OCI-LY3 (cell line): ENCODE results near the gene CLEC10A.

Experiments used
- CTCF ChIP-seq: fragments of 200-600, 300-600 bp; sonication (generic); IDR thresholded peaks from 2 replicates; pipeline ENCODE4 v1.5.1; 2014; ENCODE audit warnings: antibody characterized with exemption, low read length, low read depth
- EZH2phosphoT487 ChIP-seq: fragments of 200-600 bp; shearing (Covaris generic); IDR thresholded peaks from 2 replicates; pipeline ENCODE4 v1.6.1; 2018; ENCODE audit warnings: antibody characterized with exemption, mixed run types, low read depth

- TF ChIP-seq CTCF (no peak), EZH2phosphoT487 (no peak)
Measured at GRCh38 chr17:7078711-7079110, 1.3 kb downstream of the CLEC10A start.
